ENCODE data around the gene ORAI3. TPM values are rescaled to one million over a fixed set of nuclear protein-coding genes. Genes with fewer than 3 reads are reported as not detected.

Gene ORAI3
- total and polyA plus RNA-seq, 4 experiments from 2014 or later = 16.2 to 22.0 (median 18.4) TPM

- intact Hi-C loops (cut with micrococcal nuclease) = no loop called here
- ChIA-PET POLR2A (ENCODE audit: partially characterized antibody) (no interaction called here), CTCF (ENCODE audit: partially characterized antibody) (interaction anchor here (0.9 to 4.4 kb wide), 2 partner anchors 112 to 881 kb away, joined by 4 to 29 read pairs; no protein-coding TSS in a partner anchor)
- Histone ChIP-seq H3K27ac (ENCODE audit: low read depth, low read length) (no peak overlapping the region), H3K9me3 (ENCODE audit: control insufficient read depth in 1 of 2, low read length in 2 of 2) (no peaks in the 10 kb centered on the region), H3K4me1 (ENCODE audit: insufficient read depth, low read length) (peaks cover 6% of the 10 kb centered on the region), H3K27me3 (ENCODE audit: insufficient read depth, low read length) (no peaks in the 10 kb centered on the region), H3K36me3 (ENCODE audit: insufficient read depth, low read length) (peaks cover 6% of the 10 kb centered on the region), H3K4me3 (ENCODE audit: low read length in 2 of 2) (no peak overlapping the region)
- no peak overlapping the region for H3K27ac Mint-ChIP-seq
- H3K4me3 Mint-ChIP-seq = no peak overlapping the region
- no peaks in the 10 kb centered on the region for H3K9me3 Mint-ChIP-seq
- H3K4me1 Mint-ChIP-seq = peaks cover 0 to 3% (median 0%) of the 10 kb centered on the region in 4 donors
- H3K36me3 Mint-ChIP-seq = peaks cover 7 to 11% of the 10 kb centered on the region in 2 donors
- no peaks in the 10 kb centered on the region for H3K27me3 Mint-ChIP-seq
- no peak for DNase-seq
These were observed 38.8 kb downstream of the ORAI3 start for GRCh38 chr16:30987581-30988190.

- Mint-ChIP-seq H3K9me3 (no peaks in the 10 kb centered on the region), H3K27me3 (no peaks in the 10 kb centered on the region), H3K4me3 (no peak overlapping the region), H3K36me3 (no peaks in the 10 kb centered on the region), H3K27ac (no peak overlapping the region), H3K4me1 (no peaks in the 10 kb centered on the region)
- no peaks in the 10 kb centered on the region for H3K9me3 ChIP-seq (ENCODE audit: control insufficient read depth in 1 of 2, low read length in 2 of 2)
- no peak for DNase-seq
- CTCF ChIA-PET (ENCODE audit: partially characterized antibody) = interaction anchor here (0.6 kb wide), 1 partner anchor 37 kb away, joined by 5 read pairs; no protein-coding TSS in a partner anchor
- H3K27me3 ChIP-seq (ENCODE audit: insufficient read depth, low read length) = no peaks in the 10 kb centered on the region
- H3K4me3 ChIP-seq (ENCODE audit: low read length in 2 of 2) = no peak overlapping the region
- intact Hi-C loops (cut with micrococcal nuclease) = no loop called here
- no peaks in the 10 kb centered on the region for H3K36me3 ChIP-seq (ENCODE audit: insufficient read depth, low read length)
- H3K27ac ChIP-seq (ENCODE audit: low read depth, low read length) = no peak overlapping the region
- POLR2A ChIA-PET (ENCODE audit: partially characterized antibody) = no interaction called here
- peaks cover 6% of the 10 kb centered on the region for H3K4me1 ChIP-seq (ENCODE audit: insufficient read depth, low read length)
These were observed 40.7 kb downstream of the ORAI3 start for GRCh38 chr16:30989469-30990047.

- POLR2A ChIA-PET (ENCODE audit: partially characterized antibody) = no interaction called here
- intact Hi-C loops (cut with micrococcal nuclease) = no loop called here
These were observed 41.2 kb downstream of the ORAI3 start for GRCh38 chr16:30990105-30990504.

GRCh38 chr16:30991052-30991451 is 42.2 kb downstream of the ORAI3 start:
- no peaks in the 10 kb centered on the region for H3K36me3 ChIP-seq (ENCODE audit: insufficient read depth, low read length)
- Mint-ChIP-seq H3K27me3 (no peaks in the 10 kb centered on the region), H3K36me3 (no peaks in the 10 kb centered on the region), H3K4me1 (peaks cover 0 to under 1% (median under 1%) of the 10 kb centered on the region in 4 donors), H3K27ac (no peak overlapping the region), H3K9me3 (no peaks in the 10 kb centered on the region), H3K4me3 (no peak overlapping the region)
- ChIA-PET CTCF (ENCODE audit: partially characterized antibody) (no interaction called here), POLR2A (ENCODE audit: partially characterized antibody) (no interaction called here)
- H3K27me3 ChIP-seq (ENCODE audit: insufficient read depth, low read length) = no peaks in the 10 kb centered on the region
- no peak overlapping the region for H3K4me3 ChIP-seq (ENCODE audit: low read length in 2 of 2)
- intact Hi-C loops (cut with micrococcal nuclease) = no loop called here
- no peaks in the 10 kb centered on the region for H3K4me1 ChIP-seq (ENCODE audit: insufficient read depth, low read length)
- H3K9me3 ChIP-seq (ENCODE audit: control insufficient read depth in 1 of 2, low read length in 2 of 2) = no peaks in the 10 kb centered on the region
- DNase-seq = no peak
- H3K27ac ChIP-seq (ENCODE audit: low read depth, low read length) = no peak overlapping the region

More at GRCh38 chr16:30990105-30990504, 41.2 kb downstream of the ORAI3 start:
- CTCF ChIA-PET (ENCODE audit: partially characterized antibody) = interaction anchor here (0.6 kb wide), 1 partner anchor 37 kb away, joined by 5 read pairs; no protein-coding TSS in a partner anchor
- Mint-ChIP-seq H3K4me3 (no peak overlapping the region), H3K4me1 (no peaks in the 10 kb centered on the region), H3K36me3 (no peaks in the 10 kb centered on the region), H3K27ac (no peak overlapping the region), H3K27me3 (no peaks in the 10 kb centered on the region), H3K9me3 (no peaks in the 10 kb centered on the region)
- H3K27me3 ChIP-seq (ENCODE audit: insufficient read depth, low read length) = no peaks in the 10 kb centered on the region
- peaks cover 2% of the 10 kb centered on the region for H3K4me1 ChIP-seq (ENCODE audit: insufficient read depth, low read length)
- H3K27ac ChIP-seq (ENCODE audit: low read depth, low read length) = no peak overlapping the region
- H3K4me3 ChIP-seq (ENCODE audit: low read length in 2 of 2) = no peak overlapping the region
- H3K9me3 ChIP-seq (ENCODE audit: control insufficient read depth in 1 of 2, low read length in 2 of 2) = no peaks in the 10 kb centered on the region
- DNase-seq = no peak
- H3K36me3 ChIP-seq (ENCODE audit: insufficient read depth, low read length) = no peaks in the 10 kb centered on the region

GRCh38 chr16:30992276-30992780 is 43.5 kb downstream of the ORAI3 start:
- no peaks in the 10 kb centered on the region for H3K27me3 ChIP-seq (ENCODE audit: insufficient read depth, low read length)
- Mint-ChIP-seq H3K4me1 (peaks cover 2 to 6% (median 4%) of the 10 kb centered on the region in 4 donors), H3K9me3 (no peaks in the 10 kb centered on the region), H3K27ac (no peak overlapping the region), H3K4me3 (no peak overlapping the region), H3K36me3 (no peaks in the 10 kb centered on the region), H3K27me3 (no peaks in the 10 kb centered on the region)
- peaks cover 8% of the 10 kb centered on the region for H3K4me1 ChIP-seq (ENCODE audit: insufficient read depth, low read length)
- POLR2A ChIA-PET (ENCODE audit: partially characterized antibody) = no interaction called here
- H3K4me3 ChIP-seq (ENCODE audit: low read length in 2 of 2) = no peak overlapping the region
- CTCF ChIA-PET (ENCODE audit: partially characterized antibody) = no interaction called here
- no peak for DNase-seq
- intact Hi-C loops (cut with micrococcal nuclease) = no loop called here
- no peak overlapping the region for H3K27ac ChIP-seq (ENCODE audit: low read depth, low read length)
- H3K36me3 ChIP-seq (ENCODE audit: insufficient read depth, low read length) = no peaks in the 10 kb centered on the region
- no peaks in the 10 kb centered on the region for H3K9me3 ChIP-seq (ENCODE audit: control insufficient read depth in 1 of 2, low read length in 2 of 2)

GRCh38 chr16:30992931-30993816 is 44.3 kb downstream of the ORAI3 start:
- ChIA-PET POLR2A (ENCODE audit: partially characterized antibody) (no interaction called here), CTCF (ENCODE audit: partially characterized antibody) (interaction anchor here (0.9 to 1.2 kb wide), 3 partner anchors 8 to 51 kb away, joined by 3 to 4 read pairs (median 3); partner anchors contain the start of gene HSD3B7)
- Mint-ChIP-seq H3K4me1 (peaks cover 2 to 6% (median 4%) of the 10 kb centered on the region in 4 donors), H3K36me3 (no peaks in the 10 kb centered on the region), H3K9me3 (no peaks in the 10 kb centered on the region), H3K27me3 (no peaks in the 10 kb centered on the region), H3K27ac (no peak overlapping the region), H3K4me3 (no peak overlapping the region)
- Histone ChIP-seq H3K36me3 (ENCODE audit: insufficient read depth, low read length) (no peaks in the 10 kb centered on the region), H3K9me3 (ENCODE audit: control insufficient read depth in 1 of 2, low read length in 2 of 2) (no peaks in the 10 kb centered on the region), H3K27me3 (ENCODE audit: insufficient read depth, low read length) (no peaks in the 10 kb centered on the region), H3K4me3 (ENCODE audit: low read length in 2 of 2) (no peak overlapping the region), H3K27ac (ENCODE audit: low read depth, low read length) (no peak overlapping the region), H3K4me1 (ENCODE audit: insufficient read depth, low read length) (peaks cover 11% of the 10 kb centered on the region)
- no peak for DNase-seq
- intact Hi-C loops (cut with micrococcal nuclease) = no loop called here

- Mint-ChIP-seq H3K4me1 (peaks cover 2 to 6% (median 4%) of the 10 kb centered on the region in 4 donors), H3K27me3 (no peaks in the 10 kb centered on the region), H3K4me3 (peak overlapping the region in 7 of 8 donors; percentile 11 to 81 (median 49)), H3K27ac (peak overlapping the region in 2 of 7 donors; percentile 50 to 80), H3K36me3 (no peaks in the 10 kb centered on the region), H3K9me3 (no peaks in the 10 kb centered on the region)
- Histone ChIP-seq H3K4me3 (ENCODE audit: low read length in 2 of 2) (no peak overlapping the region), H3K9me3 (ENCODE audit: control insufficient read depth in 1 of 2, low read length in 2 of 2) (no peaks in the 10 kb centered on the region), H3K36me3 (ENCODE audit: insufficient read depth, low read length) (no peaks in the 10 kb centered on the region), H3K27ac (ENCODE audit: low read depth, low read length) (no peak overlapping the region), H3K4me1 (ENCODE audit: insufficient read depth, low read length) (peaks cover 11% of the 10 kb centered on the region), H3K27me3 (ENCODE audit: insufficient read depth, low read length) (no peaks in the 10 kb centered on the region)
- POLR2A ChIA-PET (ENCODE audit: partially characterized antibody) = interaction anchor here (1.3 to 1.5 kb wide), 2 partner anchors 10 to 146 kb away, joined by 4 to 5 read pairs; no protein-coding TSS in a partner anchor
- intact Hi-C loops (cut with micrococcal nuclease) = loop anchor here (5.0 kb wide), 1 partner anchor 39 kb away; the partner anchor contains the start of gene SETD1A
- CTCF ChIA-PET (ENCODE audit: partially characterized antibody) = interaction anchor here (1.3 to 1.8 kb wide), 2 partner anchors 10 to 146 kb away, joined by 3 to 4 read pairs; no protein-coding TSS in a partner anchor
- no peak for DNase-seq
These were observed 47.1 kb downstream of the ORAI3 start for GRCh38 chr16:30995927-30996323.
